ENCODE results near the gene CSE1L.

DNA sequence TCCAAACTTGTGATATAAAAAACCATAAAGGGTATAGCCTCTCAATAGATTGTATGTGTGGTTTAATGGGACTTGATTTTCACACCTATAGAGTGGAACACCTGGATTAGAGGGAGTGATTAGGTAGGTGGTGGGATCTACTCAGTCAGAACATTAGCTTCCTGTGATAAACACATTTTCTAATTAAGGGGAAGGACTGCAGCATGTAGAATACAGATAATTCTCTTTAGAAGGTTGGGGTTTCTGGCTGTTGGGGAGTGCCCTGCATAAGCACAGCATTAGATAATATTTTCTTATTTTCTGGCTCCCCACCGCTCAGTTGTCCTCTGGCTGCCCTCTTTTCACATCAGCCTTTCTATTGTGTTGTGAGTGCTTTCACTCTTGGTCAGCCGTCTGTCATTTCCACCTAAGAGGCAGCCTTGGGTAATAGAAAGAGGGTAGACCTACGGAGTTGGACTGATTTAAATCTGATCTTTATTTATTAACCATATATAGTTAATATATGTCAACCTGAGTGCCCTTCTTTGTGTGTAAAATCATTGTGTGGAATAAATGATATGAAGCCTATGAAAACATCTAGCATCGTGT, 8.0 kb downstream of the CSE1L start:
- TF ChIP-seq CTCF (IDR thresholded peaks at IDR 0.05; ENCODE audit: low read depth, low read length) (no peak), POLR2A (IDR thresholded peaks at IDR 0.05; ENCODE audit: extremely low read depth, insufficient read length) (no peak)

Data from NB4 (cell line).